ENCODE results near the gene ABI3BP. TPM values are rescaled to one million over a fixed set of nuclear protein-coding genes. Genes with fewer than 3 reads are reported as not detected.

The ABI3BP gene
- total and polyA plus RNA-seq, 4 donors, result 21.9 to 87.5 (median 59.9) TPM

DNA sequence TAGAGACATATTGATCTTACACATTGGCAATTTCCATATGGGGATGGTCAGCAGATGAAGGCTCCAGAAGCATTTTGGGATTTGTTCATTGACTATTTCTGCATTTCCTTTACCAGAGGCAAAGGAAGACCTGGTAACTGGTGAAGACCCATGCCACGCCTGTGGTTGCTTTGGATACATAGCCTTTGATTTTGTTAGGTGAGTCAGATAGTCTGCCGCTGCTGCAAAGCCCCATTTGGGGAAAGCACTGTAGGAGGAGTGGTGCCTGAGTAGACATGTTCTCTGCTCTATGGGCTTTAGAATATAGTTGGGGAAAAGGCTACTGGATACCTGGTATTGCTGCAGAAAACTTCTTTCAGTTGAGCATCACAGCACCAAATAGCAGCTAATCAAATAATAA is 227.2 kb downstream of the ABI3BP start:
- Histone ChIP-seq H3K4me3 (no peak overlapping the region), H3K36me3 (ENCODE audit: control insufficient read depth in 4 of 4, insufficient read depth in 4 of 4, low read length in 4 of 4) (peaks cover 0 to 7% (median 0%) of the 10 kb centered on the region in 4 donors), H3K4me1 (ENCODE audit: control insufficient read depth in 5 of 5, insufficient read depth in 5 of 5, low read length in 5 of 5) (peaks cover 0 to 8% (median 2%) of the 10 kb centered on the region in 5 donors), H3K9me3 (ENCODE audit: control insufficient read depth in 4 of 4, insufficient read depth in 3 of 4, low read length in 3 of 4) (no peaks in the 10 kb centered on the region), H3K27ac (ENCODE audit: low read depth in 1 of 2, low read length in 1 of 2) (no peak overlapping the region), H3K27me3 (ENCODE audit: control insufficient read depth in 3 of 3, insufficient read depth in 3 of 3, low read length in 2 of 3) (no peaks in the 10 kb centered on the region), H3K9ac (ENCODE audit: insufficient read depth in 1 of 2, low read length in 2 of 2) (no peak overlapping the region)
- no peak for ATAC-seq (ENCODE audit: insufficient read depth, low FRiP score)
- WGBS, 2 donors, result 92 to 95% methylated on average over 2 of the region's 2 CpGs
- TF ChIP-seq, protein P1, sequence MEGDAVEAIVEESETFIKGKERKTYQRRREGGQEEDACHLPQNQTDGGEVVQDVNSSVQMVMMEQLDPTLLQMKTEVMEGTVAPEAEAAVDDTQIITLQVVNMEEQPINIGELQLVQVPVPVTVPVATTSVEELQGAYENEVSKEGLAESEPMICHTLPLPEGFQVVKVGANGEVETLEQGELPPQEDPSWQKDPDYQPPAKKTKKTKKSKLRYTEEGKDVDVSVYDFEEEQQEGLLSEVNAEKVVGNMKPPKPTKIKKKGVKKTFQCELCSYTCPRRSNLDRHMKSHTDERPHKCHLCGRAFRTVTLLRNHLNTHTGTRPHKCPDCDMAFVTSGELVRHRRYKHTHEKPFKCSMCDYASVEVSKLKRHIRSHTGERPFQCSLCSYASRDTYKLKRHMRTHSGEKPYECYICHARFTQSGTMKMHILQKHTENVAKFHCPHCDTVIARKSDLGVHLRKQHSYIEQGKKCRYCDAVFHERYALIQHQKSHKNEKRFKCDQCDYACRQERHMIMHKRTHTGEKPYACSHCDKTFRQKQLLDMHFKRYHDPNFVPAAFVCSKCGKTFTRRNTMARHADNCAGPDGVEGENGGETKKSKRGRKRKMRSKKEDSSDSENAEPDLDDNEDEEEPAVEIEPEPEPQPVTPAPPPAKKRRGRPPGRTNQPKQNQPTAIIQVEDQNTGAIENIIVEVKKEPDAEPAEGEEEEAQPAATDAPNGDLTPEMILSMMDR (IDR thresholded peaks at IDR 0.05; ENCODE audit: control extremely low read depth, extremely low read depth), result no peak
- DNase-seq, result no peak

DNA sequence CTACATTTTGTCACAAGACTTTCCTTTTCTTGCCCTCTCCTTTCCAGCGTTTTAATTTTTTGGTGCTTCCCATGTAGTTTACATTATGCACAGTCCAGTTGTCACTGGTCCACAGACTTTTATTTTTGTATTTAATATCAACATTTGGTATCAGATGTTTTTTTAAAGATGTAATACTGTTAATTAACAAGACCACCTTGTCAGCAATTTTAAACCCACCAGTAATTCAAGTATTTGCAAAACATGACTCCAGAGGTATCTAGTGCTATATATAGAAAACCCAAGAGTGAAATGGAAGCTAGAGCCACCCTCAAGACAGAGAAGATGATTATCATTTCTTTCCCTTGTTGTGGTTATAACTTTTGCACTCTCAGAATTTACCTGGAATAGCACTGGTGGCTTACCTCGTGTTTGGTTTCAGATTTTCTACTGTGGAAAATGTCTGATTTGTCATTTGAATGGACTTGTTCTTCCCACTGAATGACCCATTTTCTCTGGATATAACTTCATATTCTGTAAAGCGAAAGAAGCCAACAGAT is 227.7 kb downstream of the ABI3BP start:
- Histone ChIP-seq H3K36me3 (ENCODE audit: control insufficient read depth in 4 of 4, insufficient read depth in 4 of 4, low read length in 4 of 4) (peaks cover 0 to 6% (median 0%) of the 10 kb centered on the region in 4 donors), H3K9ac (ENCODE audit: insufficient read depth in 1 of 2, low read length in 2 of 2) (no peak overlapping the region), H3K4me1 (ENCODE audit: control insufficient read depth in 5 of 5, insufficient read depth in 5 of 5, low read length in 5 of 5) (peaks cover 0 to 12% (median 2%) of the 10 kb centered on the region in 5 donors), H3K9me3 (ENCODE audit: control insufficient read depth in 4 of 4, insufficient read depth in 3 of 4, low read length in 3 of 4) (no peaks in the 10 kb centered on the region), H3K27ac (ENCODE audit: low read depth in 1 of 2, low read length in 1 of 2) (no peak overlapping the region), H3K4me3 (no peak overlapping the region), H3K27me3 (ENCODE audit: control insufficient read depth in 3 of 3, insufficient read depth in 3 of 3, low read length in 2 of 3) (no peaks in the 10 kb centered on the region)
- TF ChIP-seq, protein P1 (IDR thresholded peaks at IDR 0.05; ENCODE audit: control extremely low read depth, extremely low read depth), result no peak
- ATAC-seq (ENCODE audit: insufficient read depth, low FRiP score) (no peak), DNase-seq (no peak)
- WGBS, 2 donors, result 90 to 92% methylated on average over 3 of the region's 3 CpGs

DNA sequence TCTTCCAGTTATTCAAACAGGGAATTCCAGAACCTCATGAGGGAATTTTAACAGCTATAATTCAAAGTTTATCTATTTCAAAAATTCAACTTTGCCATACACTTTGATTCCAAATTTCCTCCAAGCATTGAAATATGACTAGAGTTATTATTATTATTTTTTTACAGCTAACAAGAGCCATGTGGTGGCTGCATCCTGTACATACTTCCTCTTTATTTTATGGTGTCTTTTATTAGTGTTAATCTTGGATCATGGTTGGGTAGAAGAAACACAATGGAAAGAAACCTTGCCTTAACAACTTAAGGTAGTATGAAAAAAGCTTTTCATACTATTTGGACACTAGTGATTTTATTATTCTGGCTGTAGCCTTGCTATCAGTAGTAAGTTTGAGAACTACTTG is 231.3 kb downstream of the ABI3BP start:
- Histone ChIP-seq H3K9me3 (ENCODE audit: control insufficient read depth in 4 of 4, insufficient read depth in 3 of 4, low read length in 3 of 4) (no peaks in the 10 kb centered on the region), H3K27me3 (ENCODE audit: control insufficient read depth in 3 of 3, insufficient read depth in 3 of 3, low read length in 2 of 3) (no peaks in the 10 kb centered on the region), H3K4me1 (ENCODE audit: control insufficient read depth in 5 of 5, insufficient read depth in 5 of 5, low read length in 5 of 5) (peaks cover 0 to 23% (median 7%) of the 10 kb centered on the region in 5 donors), H3K27ac (ENCODE audit: low read depth in 1 of 2, low read length in 1 of 2) (no peak overlapping the region), H3K9ac (ENCODE audit: insufficient read depth in 1 of 2, low read length in 2 of 2) (no peak overlapping the region), H3K4me3 (no peak overlapping the region), H3K36me3 (ENCODE audit: control insufficient read depth in 4 of 4, insufficient read depth in 4 of 4, low read length in 4 of 4) (peaks cover 0 to 2% (median 0%) of the 10 kb centered on the region in 4 donors)
- DNase-seq, result no peak
- TF ChIP-seq, protein P1 (IDR thresholded peaks at IDR 0.05; ENCODE audit: control extremely low read depth, extremely low read depth), result no peak
- ATAC-seq (ENCODE audit: insufficient read depth, low FRiP score), result no peak
